HK-2 (cell line): ENCODE data around the gene FXN.

Source experiments
- DNase-seq: peaks from one replicate; pipeline ENCODE4 v3.0.0-alpha.2; 2018; ENCODE audit not compliant: unreplicated experiment

FXN gene

GRCh38 chr9:69141851-69142250 is 106.3 kb downstream of the FXN start:
- no peak for DNase-seq

GRCh38 chr9:69143291-69143690 is 107.7 kb downstream of the FXN start:
- DNase-seq = no peak

GRCh38 chr9:69145144-69145715 is 109.7 kb downstream of the FXN start:
- no peak for DNase-seq

- no peak for DNase-seq
Observed at GRCh38 chr9:69147041-69147834, 111.7 kb downstream of the FXN start.

GRCh38 chr9:69149321-69149807 is 113.8 kb downstream of the FXN start:
- DNase-seq = no peak
